GM18861 (cell line): Measurements from ENCODE around the gene HAPLN3.

Experiments
- ATAC-seq: cut with Tn5 transposase; IDR thresholded peaks from one replicate; pipeline ENCODE4 v1.9.1; 2021; ENCODE audit not compliant: unreplicated experiment

HAPLN3 gene

GRCh38 chr15:88911766-88912118, 16.4 kb upstream of the HAPLN3 start:
- no peak for ATAC-seq

- ATAC-seq = no peak
Measured at GRCh38 chr15:88909956-88910831, 14.8 kb upstream of the HAPLN3 start.

GRCh38 chr15:88908697-88909621, 13.6 kb upstream of the HAPLN3 start:
- no peak for ATAC-seq

- no peak for ATAC-seq
Measured at GRCh38 chr15:88908123-88908522, 12.8 kb upstream of the HAPLN3 start.

- ATAC-seq = no peak
Measured at GRCh38 chr15:88907111-88907510, 11.8 kb upstream of the HAPLN3 start.

- ATAC-seq = no peak
Measured at GRCh38 chr15:88906551-88906950, 11.2 kb upstream of the HAPLN3 start.

GRCh38 chr15:88906130-88906529, 10.8 kb upstream of the HAPLN3 start:
- no peak for ATAC-seq

GRCh38 chr15:88905576-88905975, 10.2 kb upstream of the HAPLN3 start:
- no peak for ATAC-seq

- peak; percentile 72 for ATAC-seq
Measured at GRCh38 chr15:88904624-88905327, 9.4 kb upstream of the HAPLN3 start.

- no peak for ATAC-seq
Measured at GRCh38 chr15:88904257-88904623, 8.9 kb upstream of the HAPLN3 start.

GRCh38 chr15:88902846-88903245, 7.5 kb upstream of the HAPLN3 start:
- ATAC-seq = no peak

- ATAC-seq = no peak
Measured at GRCh38 chr15:88902221-88902835, 7.0 kb upstream of the HAPLN3 start.

GRCh38 chr15:88901508-88902220, 6.3 kb upstream of the HAPLN3 start:
- no peak for ATAC-seq

GRCh38 chr15:88900982-88901418, 5.7 kb upstream of the HAPLN3 start:
- ATAC-seq = no peak

GRCh38 chr15:88900309-88900981, 5.1 kb upstream of the HAPLN3 start:
- no peak for ATAC-seq

GRCh38 chr15:88899251-88899650, 3.9 kb upstream of the HAPLN3 start:
- ATAC-seq = no peak

GRCh38 chr15:88898736-88899135, 3.4 kb upstream of the HAPLN3 start:
- no peak for ATAC-seq

- ATAC-seq = no peak
Measured at GRCh38 chr15:88897456-88898194, 2.3 kb upstream of the HAPLN3 start.

GRCh38 chr15:88897142-88897455, 1.8 kb upstream of the HAPLN3 start:
- ATAC-seq = no peak
